HepG2 (cell line): ENCODE data around the gene CPN1. TPM values are rescaled to one million over a fixed set of nuclear protein-coding genes. Genes with fewer than 3 reads are reported as not detected.

Source experiments
- ATAC-seq: fragments of 200-7000 bp; cut with Tn5 transposase; 3 replicates; pipeline ENCODE4 v1.9.1; 2020; ENCODE audit warnings: mild to moderate bottlenecking, moderate library complexity
- BruUV-seq: library from RNA; stranded (reverse); fragments of 400-500 nt; replicated peaks from 2 replicates; lab custom pipeline; 2021; lab: Mats Ljungman, UMichigan
- CTCF ChIA-PET: fragments of 300-600 bp; formaldehyde crosslinking; extraction: SDS; loops from one replicate; lab custom pipeline; 2021; ENCODE audit warnings: low total read pairs, inconsistent platforms, low intra/inter-chr PET ratio; lab: Yijun Ruan, JAX
- POLR2A ChIA-PET: fragments of 350-600 bp; sonication (Branson Sonifier 250); formaldehyde crosslinking; loops from one replicate; lab custom pipeline; 2020; ENCODE audit warnings: antibody characterized with exemption, inconsistent platforms; lab: Yijun Ruan, JAX
- DNase-seq: peaks from one replicate; pipeline ENCODE4 v3.0.0-alpha.2; 2015; ENCODE audit warnings: low spot score
- FAIRE-seq: peaks from 3 replicates; lab custom pipeline; 2011; peaks lifted over from hg19 to GRCh38; lab: Jason Lieb, UNC
- H2AFZ ChIP-seq: one replicate; pipeline ENCODE4 v1.6.1; 2011; ENCODE audit warnings: low read length, inconsistent platforms
- H3K27ac ChIP-seq: fragments of 300-600 bp; 3 replicates; pipeline ENCODE4 v1.8.0; 2011; ENCODE audit warnings: mixed run types, mild to moderate bottlenecking, mixed read lengths, low read length, inconsistent platforms; ENCODE audit not compliant: insufficient read depth; ENCODE audit errors: extremely low read length
- H3K27me3 ChIP-seq, 2 experiments: fragments of 200-600 bp in 1 of 2; 2 replicates in 1 of 2; 3 replicates in 1 of 2; pipeline versions ENCODE4 v1.6.0 to v1.8.0; 2011; ENCODE audit warnings: low read length in 2 of 2, mild to moderate bottlenecking in 2 of 2, moderate library complexity in 2 of 2, inconsistent platforms in 1 of 2; ENCODE audit not compliant: insufficient read depth in 2 of 2, control insufficient read depth in 1 of 2
- H3K36me3 ChIP-seq, 2 experiments: fragments of 200-600 bp in 1 of 2; replicated peaks in 1 of 2; 2 replicates in 1 of 2; 3 replicates in 1 of 2; pipeline versions ENCODE4 v1.5.1 to v1.8.0; 2011; ENCODE audit warnings: low read length in 2 of 2, inconsistent platforms in 1 of 2; ENCODE audit not compliant: insufficient read depth in 2 of 2, control insufficient read depth in 1 of 2
- H3K4me1 ChIP-seq: 2 replicates; pipeline ENCODE4 v1.5.1; 2012; ENCODE audit warnings: low read length, inconsistent platforms; ENCODE audit not compliant: insufficient read depth
- H3K4me2 ChIP-seq: 2 replicates; pipeline ENCODE4 v1.6.0; 2011; ENCODE audit warnings: low read depth, low read length, inconsistent platforms
- H3K4me3 ChIP-seq, 3 experiments: fragments of 200-600 bp in 1 of 3; sonication (generic), shearing (Covaris generic) in 1 of 3; replicated peaks in 1 of 3; 2 replicates each; pipeline ENCODE4 v1.5.1; 2011 to 2016; ENCODE audit warnings: low read length in 3 of 3, inconsistent platforms in 2 of 3, low read depth in 2 of 3, mild to moderate bottlenecking in 2 of 3, control low read depth in 1 of 3, mixed read lengths in 1 of 3; ENCODE audit not compliant: insufficient read depth in 1 of 3
- H3K79me2 ChIP-seq: one replicate; pipeline ENCODE4 v1.6.1; 2011; ENCODE audit warnings: low read length, inconsistent platforms; ENCODE audit not compliant: insufficient read depth
- H3K9ac ChIP-seq: 2 replicates; pipeline ENCODE4 v1.6.0; 2011; ENCODE audit warnings: mild to moderate bottlenecking, low read depth, low read length, inconsistent platforms; ENCODE audit not compliant: insufficient read depth
- H3K9me3 ChIP-seq: 2 replicates; pipeline ENCODE4 v1.5.1; 2012; ENCODE audit warnings: mild to moderate bottlenecking, low read length
- H4K20me1 ChIP-seq: 2 replicates; pipeline ENCODE4 v1.6.0; 2011; ENCODE audit warnings: inconsistent platforms, mild to moderate bottlenecking, low read length, moderate library complexity; ENCODE audit not compliant: insufficient read depth
- ATF7-NPFF ChIP-seq: sonication (generic); formaldehyde crosslinking; IDR thresholded peaks from 2 replicates; pipeline ENCODE4 v1.8.1; 2023; ENCODE audit warnings: mild to moderate bottlenecking, low read depth, missing genetic modification reagents, moderate library complexity
- ERF ChIP-seq: IDR thresholded peaks from 2 replicates; pipeline ENCODE4 v1.6.1; 2018; ENCODE audit warnings: missing biosample characterization, missing genetic modification reagents
- GABPB1 ChIP-seq: IDR thresholded peaks from 2 replicates; pipeline ENCODE4 v1.6.1; 2016; ENCODE audit warnings: mild to moderate bottlenecking, missing genetic modification reagents, moderate library complexity, missing compliant biosample characterization
- JDP2 ChIP-seq: sonication (generic); formaldehyde crosslinking; IDR thresholded peaks from 2 replicates; pipeline ENCODE4 v1.8.1; 2022; ENCODE audit warnings: missing genetic modification reagents, borderline replicate concordance
- NONO ChIP-seq, 2 experiments: fragments of 450-650 bp in 1 of 2; sonication (generic) in 1 of 2; formaldehyde crosslinking in 1 of 2; IDR thresholded peaks in 1 of 2; conservative IDR thresholded peaks in 1 of 2; 2 replicates each; pipeline versions ENCODE4 v1.6.1 to v1.8.0; 2017 to 2022; ENCODE audit warnings: mild to moderate bottlenecking in 1 of 2, missing genetic modification reagents in 1 of 2, moderate library complexity in 1 of 2
- PRDM4 ChIP-seq: sonication (generic); formaldehyde crosslinking; IDR thresholded peaks from 2 replicates; pipeline ENCODE4 v1.9.0; 2021; ENCODE audit warnings: missing genetic modification reagents, borderline replicate concordance
- SALL2 ChIP-seq: sonication (generic); formaldehyde crosslinking; IDR thresholded peaks from 2 replicates; pipeline ENCODE4 v1.8.1; 2023; ENCODE audit warnings: mild to moderate bottlenecking, missing genetic modification reagents, inconsistent platforms
- SAP130 ChIP-seq: IDR thresholded peaks from 2 replicates; pipeline ENCODE4 v1.6.1; 2016; ENCODE audit warnings: low read depth
- SNRNP70 ChIP-seq: fragments of 200-400 bp; formaldehyde crosslinking; IDR thresholded peaks from 2 replicates; pipeline ENCODE4 v1.6.1; 2017; ENCODE audit warnings: mild to moderate bottlenecking, low read depth, low read length, moderate library complexity
- YEATS4 ChIP-seq: sonication (generic); formaldehyde crosslinking; IDR thresholded peaks from 2 replicates; pipeline ENCODE4 v1.4.0; 2020; ENCODE audit warnings: missing genetic modification reagents, borderline replicate concordance
- ZNF3 ChIP-seq: IDR thresholded peaks from 2 replicates; pipeline ENCODE4 v1.7.0; 2017; ENCODE audit warnings: inconsistent platforms
- ZNF33B ChIP-seq: sonication (generic); formaldehyde crosslinking; IDR thresholded peaks from 2 replicates; pipeline ENCODE4 v1.5.1; 2020; ENCODE audit warnings: mild to moderate bottlenecking, missing genetic modification reagents
- ZNF432 ChIP-seq: sonication (generic); formaldehyde crosslinking; IDR thresholded peaks from 2 replicates; pipeline ENCODE4 v1.5.0; 2020; ENCODE audit warnings: missing genetic modification reagents, mild to moderate bottlenecking, borderline replicate concordance
- ZNF740 ChIP-seq: sonication (generic); formaldehyde crosslinking; IDR thresholded peaks from 2 replicates; pipeline ENCODE4 v1.4.0; 2020; ENCODE audit warnings: missing genetic modification reagents
- ZNF780A ChIP-seq: sonication (generic); formaldehyde crosslinking; IDR thresholded peaks from 2 replicates; pipeline ENCODE4 v1.8.0; 2022; ENCODE audit warnings: mild to moderate bottlenecking, missing genetic modification reagents, moderate library complexity
- ZNF784 ChIP-seq: sonication (generic); formaldehyde crosslinking; IDR thresholded peaks from 2 replicates; pipeline ENCODE4 v1.5.1; 2020; ENCODE audit warnings: missing genetic modification reagents, mild to moderate bottlenecking, borderline replicate concordance
- WGBS: methylation state at CpG from one replicate; pipeline ENCODE4 v1.1.6; 2017; ENCODE audit warnings: low lambda C conversion rate; 5-methylcytosine and 5-hydroxymethylcytosine counted together
- in situ Hi-C: cut with HindIII; loops from 2 replicates; pipeline ENCODE4 v1.10.0; 2017; ENCODE audit warnings: low pct_unique_long_range_greater_than_20kb; ENCODE audit not compliant: extremely low pct_ligation_motif_present
- intact Hi-C: fragments of 100-400 bp; cut with micrococcal nuclease; formaldehyde crosslinking; loops from one replicate; pipeline ENCODE4 v1.10.0; 2022; ENCODE audit not compliant: unreplicated experiment
- polyA plus RNA-seq, 8 experiments: library from polyadenylated mRNA; depleted of rRNA in 3 of 8; stranded (reverse) in 7 of 8; unstranded in 1 of 8; fragments of >200 nt; fragmentation: Illumina TruSeq in 4 of 8; extraction: Trizol in 4 of 8; gene quantifications; 2 replicates each; pipeline versions ENCODE4 v1.2.1 to v1.2.3, GENCODE V29; 2011 to 2016; ENCODE audit warnings: low read depth in 4 of 8, missing spikeins in 1 of 8, mixed read lengths in 1 of 8; ENCODE audit not compliant: insufficient read depth in 1 of 8
- total RNA-seq, 5 experiments: library from RNA; depleted of rRNA; stranded (reverse); fragments of >200 nt; fragmentation: Illumina TruSeq; extraction: Trizol; gene quantifications; 2 replicates each; pipeline ENCODE4 v1.2.3, GENCODE V29; 2016; ENCODE audit warnings: low read depth in 1 of 5

The CPN1 gene
- total and polyA plus RNA-seq, 2 of the 13 experiments (the other 11 are each of a cell fraction or from before 2014, with no cell fraction given) = 17.3 to 35.1 TPM

GRCh38 chr10:100041306-100042002 is 40.2 kb downstream of the CPN1 start (continued):
- TF ChIP-seq ZNF33B (CRISPR knock-in tag) (no peak), NONO (IDR thresholded peaks at IDR 0.05) (no peak), NONO (CRISPR knock-in tag; conservative IDR thresholded peaks at IDR 0.05) (no peak), SALL2 (CRISPR knock-in tag) (no peak), ZNF780A (CRISPR knock-in tag) (no peak), JDP2 (no peak), ERF (CRISPR knock-in tag) (no peak), ATF7-NPFF (no peak)
- TF ChIP-seq, all 625 proteins: peak for 0

- Histone ChIP-seq H3K36me3 (peaks cover 2 to 9% of the 10 kb centered on the region in 2 experiments; a peak in 1 of 5 replicates), H4K20me1 (no peaks in the 10 kb centered on the region), H3K4me2 (peak overlapping the region; percentile 64), H3K9ac (peak overlapping the region; percentile 45), H3K27ac (peak overlapping the region; percentile 87), H2AFZ (no peak overlapping the region), H3K27me3 (no peaks in the 10 kb centered on the region), H3K9me3 (no peaks in the 10 kb centered on the region), H3K79me2 (no peaks in the 10 kb centered on the region), H3K4me1 (peaks cover 36% of the 10 kb centered on the region), H3K4me3 (peak overlapping the region in 1 of 3 experiments; percentile 36; a peak in 2 of 6 replicates)
- DNase-seq (peak; percentile 77), FAIRE-seq (peak; percentile 78), ATAC-seq (peak; percentile 95)
- BruUV-seq = no TSS peak
- in situ Hi-C loops (no loop called here), intact Hi-C loops (no loop called here)
- 0% methylated on average over 1 of the region's 1 CpG for WGBS
- CTCF ChIA-PET = interaction anchor here (1.4 kb wide), 1 partner anchor 29 kb away, joined by 3 read pairs; the partner anchor contains the start of gene DNMBP
- POLR2A ChIA-PET = interaction anchor here (0.7 to 1.6 kb wide), 12 partner anchors 13 to 418 kb away, joined by 3 to 7 read pairs (median 3); partner anchors contain the start of genes DNMBP and SLC25A28
- TF ChIP-seq PRDM4 (CRISPR knock-in tag) (no peak), SAP130 (CRISPR knock-in tag) (0 out of 2 replicates have a peak, but pooled peaks have one; percentile 33), GABPB1 (CRISPR knock-in tag) (no peak; the same call in 1 of the 2 replicates), ZNF740 (CRISPR knock-in tag) (no peak), ZNF784 (CRISPR knock-in tag) (no peak), ZNF432 (CRISPR knock-in tag) (no peak), ZNF3 (CRISPR knock-in tag) (no peak), SNRNP70 (no peak), YEATS4 (peak; percentile 43; the same call in 1 of the 2 replicates)
These were observed 43.1 kb downstream of the CPN1 start for GRCh38 chr10:100038561-100039071.
